Right lobe of liver (tissue), 6 donors: ENCODE results near the gene TOP3A. TPM values are rescaled to one million over a fixed set of nuclear protein-coding genes. Genes with fewer than 3 reads are reported as not detected.

Experiments used
- ATAC-seq, 4 donors: fragments of 200-7000 bp; cut with Tn5 transposase; one replicate each; pipeline ENCODE4 v1.9.1; 2020; ENCODE audit warnings: mild to moderate bottlenecking in 4 of 4, moderate library complexity in 4 of 4
- DNase-seq, 3 donors: peaks; one replicate each; pipeline ENCODE4 v3.0.0-alpha.2; 2020
- H3K27ac ChIP-seq, 3 donors: fragments of 200-600 bp; one replicate each; pipeline ENCODE4 v1.8.0; 2022
- H3K27me3 ChIP-seq, 2 donors: fragments of 200-600 bp; one replicate each; pipeline ENCODE4 v1.8.0; 2022
- H3K36me3 ChIP-seq, 4 donors: fragments of 200-600 bp; sonication (generic) in 1 of 4; one replicate each; pipeline versions ENCODE4 v1.5.1 to v1.8.0; 2017 to 2022; ENCODE audit warnings: control low read depth in 1 of 4
- H3K4me1 ChIP-seq, 4 donors: fragments of 200-600 bp; sonication (generic) in 1 of 4; one replicate each; pipeline versions ENCODE4 v1.5.1 to v1.8.0; 2017 to 2022; ENCODE audit warnings: control low read depth in 1 of 4
- H3K4me3 ChIP-seq, 3 donors: fragments of 200-600 bp; one replicate each; pipeline ENCODE4 v1.8.0; 2022
- H3K9me3 ChIP-seq, 4 donors: fragments of 200-600 bp; sonication (generic) in 1 of 4; one replicate each; pipeline versions ENCODE4 v1.5.1 to v1.8.0; 2017 to 2022; ENCODE audit warnings: control low read depth in 1 of 4
- POLR2A ChIP-seq: fragments of 450-650 bp; IDR thresholded peaks from one replicate; pipeline ENCODE4 v1.6.1; 2017; ENCODE audit warnings: antibody characterized with exemption, mild to moderate bottlenecking
- WGBS: methylation state at CpG from one replicate; pipeline ENCODE4 v1.1.6; 2018; ENCODE audit warnings: low coverage, low lambda C conversion rate; ENCODE audit not compliant: insufficient coverage; ENCODE audit errors: missing lambda C conversion rate; 5-methylcytosine and 5-hydroxymethylcytosine counted together
- intact Hi-C, 2 donors: fragments of 100-400 bp; cut with DNase I; formaldehyde crosslinking; loops; one replicate each; pipeline versions ENCODE4 v1.11.2 to v1.14.1; 2022
- total RNA-seq, 6 experiments: library from RNA; depleted of rRNA in 2 of 6; stranded (reverse); fragments of >200 nt in 2 of 6; fragmentation: NEBNext Ultra II Directional in 3 of 6; extraction: Animal tissue kit (Norgen Biotek cat#: 25700) in 3 of 6; gene quantifications; one replicate each; pipeline versions ENCODE4 v1.1.0 to v1.2.4, GENCODE V29; 2016 to 2023
- TF ChIP-seq, protein P1 (sequence below), 4 donors: fragments of 200-600 bp in 3 of 4; fragments of 450-650 bp in 1 of 4; IDR thresholded peaks; one replicate each; pipeline versions ENCODE4 v1.5.1 to v1.8.0; 2016 to 2022; ENCODE audit warnings: antibody characterized with exemption in 4 of 4, mild to moderate bottlenecking in 2 of 4
- donor health status: DM: no; HTN: yes; CAD: no.
- donor health status: DM: no; HTN: no; CAD: no.
- donor health status: DM: no; HTN: no; CAD: no.
- donor health status: DM: no; HTN: yes; CAD: no.
- donor health status: DM: no; HTN: yes; CAD: no.

TOP3A gene
- total RNA-seq, 6 experiments from 2014 or later: 13.7 to 29.9 (median 20.7) TPM

DNA sequence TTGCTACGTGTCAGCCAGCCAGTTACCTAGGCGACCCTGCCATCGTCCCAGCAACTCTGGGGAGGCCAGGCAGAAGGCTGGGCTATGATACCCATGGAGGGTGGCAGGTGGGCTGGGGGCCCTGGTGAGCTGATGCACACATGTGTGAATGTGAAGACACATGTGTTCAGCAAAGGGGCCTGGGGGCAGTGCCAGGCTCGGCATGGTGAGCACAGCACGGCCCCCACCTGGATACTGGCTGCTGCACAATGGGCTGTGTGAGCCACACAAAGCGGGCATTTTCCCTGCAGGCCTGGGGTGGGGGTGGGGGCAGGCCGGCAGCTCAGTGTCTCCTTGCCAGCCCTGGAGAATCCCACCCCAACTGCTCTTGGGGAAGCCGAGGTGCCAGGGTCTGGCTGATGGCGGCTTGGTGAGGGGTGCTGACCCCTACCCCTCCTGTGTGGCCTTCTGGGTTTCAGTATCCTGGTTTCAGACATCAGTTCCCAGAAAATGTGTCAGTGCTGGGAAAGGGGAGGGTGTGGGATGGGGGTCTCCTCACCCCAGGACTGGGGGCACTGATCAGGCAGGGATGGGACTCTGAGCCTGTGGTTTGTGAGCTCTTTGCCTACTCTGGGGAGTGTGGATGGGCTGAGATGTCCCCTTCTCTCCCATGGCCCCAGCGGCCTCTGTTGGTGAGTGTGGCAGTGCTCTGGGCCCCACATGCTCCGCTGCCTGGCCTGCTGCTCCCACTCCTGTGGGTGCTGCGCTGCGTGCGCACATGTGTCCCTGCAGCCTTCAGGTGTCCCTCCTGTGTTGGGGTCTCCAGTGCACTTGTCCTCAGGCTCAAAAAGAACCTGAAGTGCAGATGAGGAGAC, 84.3 kb downstream of the TOP3A start:
- DNase-seq (no peak), ATAC-seq (no peak)
- intact Hi-C loops: no loop called here
- no peaks in the 10 kb centered on the region for H3K9me3 ChIP-seq
- no peak for TF ChIP-seq POLR2A
- TF ChIP-seq, protein P1, sequence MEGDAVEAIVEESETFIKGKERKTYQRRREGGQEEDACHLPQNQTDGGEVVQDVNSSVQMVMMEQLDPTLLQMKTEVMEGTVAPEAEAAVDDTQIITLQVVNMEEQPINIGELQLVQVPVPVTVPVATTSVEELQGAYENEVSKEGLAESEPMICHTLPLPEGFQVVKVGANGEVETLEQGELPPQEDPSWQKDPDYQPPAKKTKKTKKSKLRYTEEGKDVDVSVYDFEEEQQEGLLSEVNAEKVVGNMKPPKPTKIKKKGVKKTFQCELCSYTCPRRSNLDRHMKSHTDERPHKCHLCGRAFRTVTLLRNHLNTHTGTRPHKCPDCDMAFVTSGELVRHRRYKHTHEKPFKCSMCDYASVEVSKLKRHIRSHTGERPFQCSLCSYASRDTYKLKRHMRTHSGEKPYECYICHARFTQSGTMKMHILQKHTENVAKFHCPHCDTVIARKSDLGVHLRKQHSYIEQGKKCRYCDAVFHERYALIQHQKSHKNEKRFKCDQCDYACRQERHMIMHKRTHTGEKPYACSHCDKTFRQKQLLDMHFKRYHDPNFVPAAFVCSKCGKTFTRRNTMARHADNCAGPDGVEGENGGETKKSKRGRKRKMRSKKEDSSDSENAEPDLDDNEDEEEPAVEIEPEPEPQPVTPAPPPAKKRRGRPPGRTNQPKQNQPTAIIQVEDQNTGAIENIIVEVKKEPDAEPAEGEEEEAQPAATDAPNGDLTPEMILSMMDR (IDR thresholded peaks at IDR 0.05): no peak
- H3K36me3 ChIP-seq: no peaks in the 10 kb centered on the region
- no peaks in the 10 kb centered on the region for H3K27me3 ChIP-seq
- H3K4me3 ChIP-seq: no peak overlapping the region
- no peaks in the 10 kb centered on the region for H3K4me1 ChIP-seq
- 67% methylated on average over 3 of the region's 14 CpGs for WGBS
- no peak overlapping the region for H3K27ac ChIP-seq

GRCh38 chr17:18229771-18230170, 85.0 kb downstream of the TOP3A start:
- H3K4me3 ChIP-seq: no peak overlapping the region
- WGBS: 60% methylated on average over 1 of the region's 7 CpGs
- no peaks in the 10 kb centered on the region for H3K36me3 ChIP-seq
- no peaks in the 10 kb centered on the region for H3K4me1 ChIP-seq
- H3K27me3 ChIP-seq: no peaks in the 10 kb centered on the region
- H3K9me3 ChIP-seq: no peaks in the 10 kb centered on the region
- DNase-seq (no peak), ATAC-seq (no peak)
- no peak for TF ChIP-seq POLR2A
- TF ChIP-seq, protein P1 (IDR thresholded peaks at IDR 0.05): no peak
- intact Hi-C loops: no loop called here
- H3K27ac ChIP-seq: no peak overlapping the region

DNA sequence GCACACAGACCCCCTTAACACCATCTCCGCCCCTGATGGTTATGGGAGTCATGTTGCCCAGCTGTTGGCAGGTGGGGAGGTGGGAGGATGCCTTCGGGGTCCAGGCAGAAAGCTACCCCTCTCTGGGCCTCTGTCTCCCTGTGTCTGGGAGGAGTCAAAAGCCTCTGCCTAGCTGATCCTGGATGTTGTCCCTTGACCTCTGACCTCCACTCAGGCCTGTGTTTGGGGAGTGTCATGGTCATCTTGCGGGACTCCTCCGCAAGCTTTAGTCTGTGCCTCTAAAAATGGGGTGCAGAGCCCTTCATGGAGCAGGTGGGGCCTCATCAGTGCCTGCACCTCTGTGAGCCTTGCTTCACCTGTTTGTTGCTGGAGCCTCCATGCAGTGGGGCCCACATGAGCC, 85.5 kb downstream of the TOP3A start:
- no peaks in the 10 kb centered on the region for H3K27me3 ChIP-seq
- TF ChIP-seq, protein P1 (IDR thresholded peaks at IDR 0.05): no peak
- TF ChIP-seq POLR2A: no peak
- H3K4me3 ChIP-seq: no peak overlapping the region
- 100% methylated on average over 1 of the region's 4 CpGs for WGBS
- DNase-seq (no peak), ATAC-seq (no peak)
- H3K27ac ChIP-seq: no peak overlapping the region
- H3K36me3 ChIP-seq: no peaks in the 10 kb centered on the region
- no peaks in the 10 kb centered on the region for H3K9me3 ChIP-seq
- H3K4me1 ChIP-seq: no peaks in the 10 kb centered on the region
- intact Hi-C loops: no loop called here

GRCh38 chr17:18228176-18228682, 86.6 kb downstream of the TOP3A start:
- no peaks in the 10 kb centered on the region for H3K4me1 ChIP-seq
- ATAC-seq (no peak), DNase-seq (no peak)
- no peaks in the 10 kb centered on the region for H3K9me3 ChIP-seq
- WGBS: 95% methylated on average over 8 of the region's 10 CpGs
- intact Hi-C loops: no loop called here
- no peaks in the 10 kb centered on the region for H3K27me3 ChIP-seq
- H3K27ac ChIP-seq: no peak overlapping the region
- H3K36me3 ChIP-seq: no peaks in the 10 kb centered on the region
- no peak for TF ChIP-seq POLR2A
- TF ChIP-seq, protein P1 (IDR thresholded peaks at IDR 0.05): no peak
- H3K4me3 ChIP-seq: no peak overlapping the region
